OCI-LY1 (cell line): Measurements from ENCODE around the gene PPM1E.

Experiments used
- H2AFZ ChIP-seq: fragments of 200-600 bp; sonication (generic), shearing (Covaris generic); 2 replicates; pipeline ENCODE4 v1.6.0; 2014; ENCODE audit warnings: antibody characterized with exemption, mild to moderate bottlenecking, low read length
- H3F3A ChIP-seq: fragments of 200-600 bp; sonication (generic), shearing (Covaris generic); 2 replicates; pipeline ENCODE4 v1.6.0; 2014; ENCODE audit warnings: mild to moderate bottlenecking, antibody characterized with exemption, low read length, moderate library complexity; ENCODE audit not compliant: insufficient read depth
- H3K27ac ChIP-seq: fragments of 200-600 bp; sonication (generic); 2 replicates; pipeline ENCODE4 v1.5.1; 2014; ENCODE audit warnings: low read length, mixed run types, mild to moderate bottlenecking, low read depth; ENCODE audit not compliant: poor library complexity, severe bottlenecking
- H3K27me3 ChIP-seq: fragments of 200-600 bp; sonication (generic); 2 replicates; pipeline ENCODE4 v1.6.0; 2014; ENCODE audit warnings: antibody characterized with exemption, mild to moderate bottlenecking, low read length, moderate library complexity; ENCODE audit not compliant: insufficient read depth
- H3K36me3 ChIP-seq: fragments of 200-600 bp; sonication (generic); 2 replicates; pipeline ENCODE4 v1.6.1; 2014; ENCODE audit warnings: mild to moderate bottlenecking, antibody characterized with exemption, low read length, moderate library complexity, mixed read lengths; ENCODE audit not compliant: insufficient read depth
- H3K4me1 ChIP-seq: fragments of 200-600 bp; sonication (generic); 2 replicates; pipeline ENCODE4 v1.5.1; 2014; ENCODE audit warnings: mild to moderate bottlenecking, low read length, moderate library complexity; ENCODE audit not compliant: insufficient read depth, severe bottlenecking
- H3K4me2 ChIP-seq: fragments of 200-600 bp; sonication (generic), shearing (Covaris generic); 2 replicates; pipeline ENCODE4 v1.6.1; 2014; ENCODE audit warnings: low read length
- H3K4me3 ChIP-seq: fragments of 200-600 bp; sonication (generic); 2 replicates; pipeline ENCODE4 v1.5.1; 2014; ENCODE audit warnings: low read length, low read depth, mild to moderate bottlenecking, mixed read lengths; ENCODE audit not compliant: poor library complexity, severe bottlenecking
- H3K79me2 ChIP-seq: fragments of 200-600 bp; shearing (Covaris generic); 2 replicates; pipeline ENCODE4 v1.6.1; 2016; ENCODE audit warnings: mixed run types, low read length, mixed read lengths; ENCODE audit not compliant: insufficient read depth
- H3K9ac ChIP-seq: fragments of 200-600 bp; sonication (generic), shearing (Covaris generic); 2 replicates; pipeline ENCODE4 v1.6.1; 2014; ENCODE audit warnings: mild to moderate bottlenecking, low read length, mixed read lengths
- H3K9me2 ChIP-seq: fragments of 200-600 bp; sonication (generic), shearing (Covaris generic); 2 replicates; pipeline ENCODE4 v1.6.1; 2014; ENCODE audit warnings: low read depth, mild to moderate bottlenecking, low read length, mixed read lengths
- H3K9me3 ChIP-seq: fragments of 200-600 bp; shearing (Covaris generic); 2 replicates; pipeline ENCODE4 v1.6.1; 2014; ENCODE audit warnings: low read length, mixed read lengths
- H4K20me1 ChIP-seq: fragments of 200-600 bp; sonication (generic), shearing (Covaris generic); 2 replicates; pipeline ENCODE4 v1.6.0; 2016; ENCODE audit warnings: mild to moderate bottlenecking, low read length; ENCODE audit not compliant: insufficient read depth
- CTCF ChIP-seq: fragments of 200-600 bp; sonication (generic), shearing (Covaris generic); IDR thresholded peaks from 2 replicates; pipeline ENCODE4 v1.5.1; 2017; ENCODE audit warnings: mild to moderate bottlenecking, antibody characterized with exemption, low read length, moderate library complexity, mixed read lengths
- EZH2 ChIP-seq: fragments of 200-600 bp; sonication (generic), shearing (Covaris generic); IDR thresholded peaks from 2 replicates; pipeline ENCODE4 v1.8.0; 2017; ENCODE audit warnings: borderline replicate concordance, mixed run types, mild to moderate bottlenecking, antibody characterized with exemption, low read length, moderate library complexity, mixed read lengths

Gene PPM1E

GRCh38 chr17:58993311-58993710 lies 237.7 kb downstream of the PPM1E start:
- Histone ChIP-seq H3K36me3 (peaks cover 25% of the 10 kb centered on the region), H3K9me2 (no peaks in the 10 kb centered on the region), H3K79me2 (no peaks in the 10 kb centered on the region), H3K9me3 (no peaks in the 10 kb centered on the region), H3K4me3 (no peak overlapping the region), H3F3A (no peaks in the 10 kb centered on the region), H4K20me1 (no peaks in the 10 kb centered on the region), H3K4me2 (no peak overlapping the region), H3K27me3 (no peaks in the 10 kb centered on the region), H3K27ac (no peak overlapping the region), H2AFZ (no peak overlapping the region), H3K9ac (no peak overlapping the region), H3K4me1 (no peaks in the 10 kb centered on the region)
- TF ChIP-seq EZH2 = no peak
- TF ChIP-seq CTCF = no peak

GRCh38 chr17:58995247-58995940 lies 239.7 kb downstream of the PPM1E start:
- H3K27ac ChIP-seq = no peak overlapping the region

GRCh38 chr17:58996968-58997367 lies 241.3 kb downstream of the PPM1E start:
- H3K27ac ChIP-seq = no peak overlapping the region
- H3K9ac ChIP-seq = no peak overlapping the region

More at GRCh38 chr17:58995247-58995940, 239.7 kb downstream of the PPM1E start:
- no peaks in the 10 kb centered on the region for H3K27me3 ChIP-seq
- no peaks in the 10 kb centered on the region for H3F3A ChIP-seq
- no peak overlapping the region for H3K4me2 ChIP-seq
- no peaks in the 10 kb centered on the region for H4K20me1 ChIP-seq
- no peaks in the 10 kb centered on the region for H3K79me2 ChIP-seq
- H3K9ac ChIP-seq = no peak overlapping the region
- no peak overlapping the region for H3K4me3 ChIP-seq
- H3K36me3 ChIP-seq = peaks cover 42% of the 10 kb centered on the region
- no peak for TF ChIP-seq EZH2
- TF ChIP-seq CTCF = no peak
- H3K9me2 ChIP-seq = no peaks in the 10 kb centered on the region
- H2AFZ ChIP-seq = no peak overlapping the region
- no peaks in the 10 kb centered on the region for H3K4me1 ChIP-seq
- H3K9me3 ChIP-seq = no peaks in the 10 kb centered on the region

More at GRCh38 chr17:58996968-58997367, 241.3 kb downstream of the PPM1E start:
- no peak overlapping the region for H2AFZ ChIP-seq
- no peaks in the 10 kb centered on the region for H3K27me3 ChIP-seq
- H3K4me3 ChIP-seq = no peak overlapping the region
- no peaks in the 10 kb centered on the region for H3K9me3 ChIP-seq
- H3K4me2 ChIP-seq = no peak overlapping the region
- H3K79me2 ChIP-seq = no peaks in the 10 kb centered on the region
- H3K4me1 ChIP-seq = peaks cover 12% of the 10 kb centered on the region
- TF ChIP-seq CTCF (no peak), EZH2 (no peak)
- no peaks in the 10 kb centered on the region for H4K20me1 ChIP-seq
- no peaks in the 10 kb centered on the region for H3K9me2 ChIP-seq
- peaks cover 49% of the 10 kb centered on the region for H3K36me3 ChIP-seq
- H3F3A ChIP-seq = no peaks in the 10 kb centered on the region
